Hepatic stellate cell (primary cell): Measurements from ENCODE around the gene IRF9.
A peak's percentile ranks its signal among the peaks of the same experiment; 100 is the strongest.

Experiments used
- DNase-seq: peaks from one replicate; pipeline ENCODE4 v3.0.0; 2011; ENCODE audit warnings: low spot score

The IRF9 gene

GRCh38 chr14:24149302-24149969 lies 11.6 kb upstream of the IRF9 start:
- no peak for DNase-seq

GRCh38 chr14:24150061-24150460 lies 11.0 kb upstream of the IRF9 start:
- DNase-seq: no peak

GRCh38 chr14:24150567-24150966 lies 10.5 kb upstream of the IRF9 start:
- DNase-seq: no peak

GRCh38 chr14:24150993-24151392 lies 10.1 kb upstream of the IRF9 start:
- no peak for DNase-seq

- no peak for DNase-seq
These were observed 9.5 kb upstream of the IRF9 start for GRCh38 chr14:24151404-24152080.

- no peak for DNase-seq
These were observed 6.0 kb upstream of the IRF9 start for GRCh38 chr14:24155100-24155499.

- no peak for DNase-seq
These were observed 4.2 kb upstream of the IRF9 start for GRCh38 chr14:24156840-24157239.

- no peak for DNase-seq
These were observed 3.7 kb upstream of the IRF9 start for GRCh38 chr14:24157331-24157730.

GRCh38 chr14:24159777-24160498 lies 1.1 kb upstream of the IRF9 start:
- no peak for DNase-seq

- no peak for DNase-seq
These were observed 591 bp upstream of the IRF9 start for GRCh38 chr14:24160499-24160849.

GRCh38 chr14:24162093-24162492 lies 1.0 kb downstream of the IRF9 start:
- peak; percentile 72 for DNase-seq

GRCh38 chr14:24164518-24164991 lies 3.5 kb downstream of the IRF9 start:
- DNase-seq: no peak

GRCh38 chr14:24165785-24166184 lies 4.7 kb downstream of the IRF9 start:
- no peak for DNase-seq

- DNase-seq: no peak
These were observed 6.5 kb downstream of the IRF9 start for GRCh38 chr14:24167469-24168114.

- DNase-seq: no peak
These were observed 10.6 kb downstream of the IRF9 start, which contains the start of gene REC8 for GRCh38 chr14:24171422-24172260. REC8 (plus strand) TSS chr14:24172080; CDS start chr14:24172553, 473 bp downstream.

- no peak for DNase-seq
These were observed 11.3 kb downstream of the IRF9 start for GRCh38 chr14:24172261-24172860.

GRCh38 chr14:24172871-24173281 lies 11.8 kb downstream of the IRF9 start:
- DNase-seq: no peak

- no peak for DNase-seq
These were observed 15.5 kb downstream of the IRF9 start for GRCh38 chr14:24176599-24176998.

GRCh38 chr14:24177041-24177825 lies 16.2 kb downstream of the IRF9 start:
- DNase-seq: no peak

GRCh38 chr14:24177891-24178290 lies 16.8 kb downstream of the IRF9 start:
- DNase-seq: no peak
